ENCODE data around the gene ENAH.
A peak's percentile ranks its signal among the peaks of the same experiment; 100 is the strongest.
"Not testable (repeated sequence)": the region's sequence is repeated elsewhere in the genome, so short reads cannot be mapped to it uniquely, and the experiment has no call there.

The ENAH gene

GRCh38 chr1:225473676-225474438 lies 179.1 kb downstream of the ENAH start:
- not testable (repeated sequence) for DNase-seq; ATAC-seq (replicated peaks); H3K36me3 Mint-ChIP-seq (ENCODE audit: insufficient read depth); H3K27me3 Mint-ChIP-seq; H3K9me3 Mint-ChIP-seq
- peaks cover 28 to 38% of the 10 kb centered on the region in 2 donors for H3K4me1 Mint-ChIP-seq (ENCODE audit: low read depth in 2 of 2)
- H3K4me3 Mint-ChIP-seq, result peak overlapping the region; percentile 49 to 54
- H3K27ac Mint-ChIP-seq, result peak overlapping the region; percentile 46 to 70

DNA sequence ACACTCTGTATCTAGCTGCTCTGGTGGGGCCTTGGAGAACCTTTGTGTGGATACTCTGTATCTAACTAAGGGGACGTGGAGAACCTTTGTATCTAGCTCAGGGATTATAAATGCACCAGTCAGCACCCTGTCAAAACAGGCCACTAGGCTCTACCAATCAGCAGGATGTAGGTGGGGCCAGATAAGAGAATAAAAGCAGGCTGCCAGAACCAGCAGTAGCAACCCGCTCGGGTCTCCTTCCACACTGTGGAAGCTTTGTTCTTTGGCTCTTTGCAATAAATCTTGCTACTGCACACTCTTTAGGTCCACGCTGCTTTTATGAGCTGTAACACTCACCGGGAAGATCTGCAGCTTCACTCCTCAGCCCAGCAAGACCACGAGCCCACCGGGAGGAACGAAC lies 179.7 kb downstream of the ENAH start:
- not testable (repeated sequence) for H3K27me3 Mint-ChIP-seq; ATAC-seq (replicated peaks); DNase-seq; H3K36me3 Mint-ChIP-seq (ENCODE audit: insufficient read depth); H3K9me3 Mint-ChIP-seq
- Mint-ChIP-seq H3K27ac (peak overlapping the region in 1 of 2 donors; percentile 41), H3K4me1 (ENCODE audit: low read depth in 2 of 2) (peaks cover 33 to 44% of the 10 kb centered on the region in 2 donors), H3K4me3 (peak overlapping the region; percentile 49 to 54)

GRCh38 chr1:225471453-225472301 lies 181.2 kb downstream of the ENAH start:
- Mint-ChIP-seq H3K9me3 (no peaks in the 10 kb centered on the region), H3K27ac (peak overlapping the region in 1 of 2 donors; percentile 27), H3K4me1 (ENCODE audit: low read depth in 2 of 2) (peaks cover 30 to 46% of the 10 kb centered on the region in 2 donors), H3K27me3 (no peaks in the 10 kb centered on the region), H3K4me3 (no peak overlapping the region), H3K36me3 (ENCODE audit: insufficient read depth) (peaks cover 11% of the 10 kb centered on the region)
- DNase-seq, result no peak
- ATAC-seq (replicated peaks), result no peak

GRCh38 chr1:225471109-225471452 lies 181.8 kb downstream of the ENAH start:
- ATAC-seq (replicated peaks) (no peak), DNase-seq (no peak)
- Mint-ChIP-seq H3K27ac (peak overlapping the region in 1 of 2 donors; percentile 27), H3K9me3 (no peaks in the 10 kb centered on the region), H3K36me3 (ENCODE audit: insufficient read depth) (peaks cover 11% of the 10 kb centered on the region), H3K4me3 (no peak overlapping the region), H3K4me1 (ENCODE audit: low read depth in 2 of 2) (peaks cover 32 to 46% of the 10 kb centered on the region in 2 donors), H3K27me3 (no peaks in the 10 kb centered on the region)

GRCh38 chr1:225470211-225471108 lies 182.5 kb downstream of the ENAH start:
- peaks cover 37 to 52% of the 10 kb centered on the region in 2 donors for H3K4me1 Mint-ChIP-seq (ENCODE audit: low read depth in 2 of 2)

DNA sequence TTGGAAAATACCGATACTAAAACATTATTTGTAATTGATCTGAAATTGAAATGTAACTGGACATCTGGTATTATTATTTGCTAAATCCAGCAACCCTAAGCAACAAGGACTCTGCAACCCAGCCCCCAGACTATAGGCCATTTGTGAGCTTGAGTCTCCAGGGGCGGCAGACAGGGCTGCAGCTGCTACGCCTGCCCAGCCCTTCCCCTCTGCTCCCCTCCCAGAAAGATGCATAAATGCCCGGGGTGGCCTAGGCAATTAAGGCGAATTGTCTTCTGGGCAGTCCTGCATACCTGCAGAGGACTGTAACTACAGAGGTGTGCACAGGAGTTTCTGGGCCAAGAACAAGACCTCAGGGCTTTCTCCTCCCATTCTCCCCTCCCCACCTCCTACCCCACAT lies 183.9 kb downstream of the ENAH start:
- Mint-ChIP-seq H3K36me3 (ENCODE audit: insufficient read depth) (peaks cover 11% of the 10 kb centered on the region), H3K4me3 (peak overlapping the region; percentile 92 to 93), H3K27ac (peak overlapping the region; percentile 97 to 99), H3K27me3 (no peaks in the 10 kb centered on the region), H3K9me3 (no peaks in the 10 kb centered on the region), H3K4me1 (ENCODE audit: low read depth in 2 of 2) (peaks cover 37 to 49% of the 10 kb centered on the region in 2 donors)
- no peak for DNase-seq
- ATAC-seq (replicated peaks), result no peak

More at GRCh38 chr1:225470211-225471108, 182.5 kb downstream of the ENAH start:
- DNase-seq (no peak), ATAC-seq (replicated peaks) (no peak)
- Mint-ChIP-seq H3K36me3 (ENCODE audit: insufficient read depth) (peaks cover 11% of the 10 kb centered on the region), H3K27ac (peak overlapping the region in 1 of 2 donors; percentile 97), H3K27me3 (no peaks in the 10 kb centered on the region), H3K9me3 (no peaks in the 10 kb centered on the region), H3K4me3 (no peak overlapping the region)

- H3K27ac Mint-ChIP-seq, result peak overlapping the region; percentile 97 to 99
- no peaks in the 10 kb centered on the region for H3K27me3 Mint-ChIP-seq
- H3K4me3 Mint-ChIP-seq, result peak overlapping the region; percentile 92 to 93
- peaks cover 11% of the 10 kb centered on the region for H3K36me3 Mint-ChIP-seq (ENCODE audit: insufficient read depth)
- ATAC-seq (replicated peaks), result no peak
- peak in 1 of 3 experiments; percentile 15 for DNase-seq
- no peaks in the 10 kb centered on the region for H3K9me3 Mint-ChIP-seq
- H3K4me1 Mint-ChIP-seq (ENCODE audit: low read depth in 2 of 2), result peaks cover 37 to 53% of the 10 kb centered on the region in 2 donors
These were observed 184.5 kb downstream of the ENAH start for GRCh38 chr1:225468270-225469020.

DNA sequence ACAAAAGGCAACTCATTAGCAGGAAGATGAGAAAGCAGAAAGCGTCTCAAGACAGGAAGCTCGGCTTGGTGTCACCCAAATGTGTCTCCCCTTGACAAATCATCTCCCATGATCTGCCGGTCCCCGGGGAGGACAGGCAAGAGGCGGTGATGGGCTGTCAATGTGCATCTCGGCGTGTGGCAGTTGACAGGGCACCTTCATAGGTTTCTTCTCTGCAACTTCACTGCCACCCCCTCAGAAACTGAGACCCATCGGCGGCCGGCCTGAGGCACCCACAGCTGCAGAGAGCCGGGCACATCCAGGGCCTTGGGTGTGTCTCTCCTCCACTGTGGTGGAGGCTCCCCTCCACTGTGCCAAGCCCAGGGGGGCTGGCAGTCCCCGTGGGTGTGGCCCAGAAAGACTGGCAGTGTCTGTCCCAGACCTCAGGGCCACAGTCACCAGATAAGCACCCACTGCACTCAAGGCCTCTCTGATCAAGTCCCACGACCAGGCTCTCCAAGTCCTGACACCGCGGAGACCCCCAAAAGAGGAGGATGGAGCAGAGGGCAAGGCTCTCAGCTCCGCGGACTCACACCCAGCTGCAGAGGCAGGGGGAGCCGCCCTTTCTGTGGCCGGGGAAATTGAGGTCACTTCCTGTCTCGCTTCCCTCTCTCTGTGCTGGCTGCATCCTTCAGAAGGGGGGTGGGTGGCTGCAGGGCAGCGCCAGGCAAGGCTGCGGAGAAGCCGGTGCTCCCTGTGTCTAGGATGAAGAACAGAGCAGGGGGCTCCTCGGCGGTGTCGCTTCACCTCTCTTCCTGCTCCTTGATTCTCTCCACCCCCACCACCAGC lies 185.5 kb downstream of the ENAH start:
- DNase-seq (peak; percentile 75 to 79 (median 75)), ATAC-seq (replicated peaks) (peak; percentile 87)
- H3K4me1 Mint-ChIP-seq (ENCODE audit: low read depth in 2 of 2), result peaks cover 38 to 55% of the 10 kb centered on the region in 2 donors
- no peaks in the 10 kb centered on the region for H3K9me3 Mint-ChIP-seq
- peak overlapping the region; percentile 97 to 99 for H3K27ac Mint-ChIP-seq
- peak overlapping the region; percentile 92 to 93 for H3K4me3 Mint-ChIP-seq
- H3K27me3 Mint-ChIP-seq, result no peaks in the 10 kb centered on the region
- H3K36me3 Mint-ChIP-seq (ENCODE audit: insufficient read depth), result peaks cover 9% of the 10 kb centered on the region

DNA sequence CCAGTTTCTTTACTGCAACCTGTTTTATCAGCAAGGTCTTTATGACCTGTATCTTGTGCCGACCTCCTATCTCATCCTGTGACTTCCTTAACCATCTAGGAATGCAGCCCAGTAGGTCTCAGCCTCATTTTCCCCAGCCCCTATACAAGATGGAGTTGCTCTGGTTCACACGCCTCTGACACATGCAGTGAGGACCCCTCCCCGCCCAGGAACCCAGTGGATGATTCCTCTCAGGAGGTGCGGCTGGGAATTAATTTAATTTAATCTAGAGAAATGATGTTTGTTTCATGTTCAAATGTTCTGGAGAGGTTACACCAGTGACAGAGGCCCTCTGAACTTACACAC lies 186.1 kb downstream of the ENAH start:
- H3K27ac Mint-ChIP-seq, result peak overlapping the region; percentile 97 to 99
- peak overlapping the region; percentile 92 to 93 for H3K4me3 Mint-ChIP-seq
- no peak for ATAC-seq (replicated peaks)
- no peak for DNase-seq
- no peaks in the 10 kb centered on the region for H3K27me3 Mint-ChIP-seq
- H3K9me3 Mint-ChIP-seq, result no peaks in the 10 kb centered on the region
- H3K36me3 Mint-ChIP-seq (ENCODE audit: insufficient read depth), result peaks cover 7% of the 10 kb centered on the region
- peaks cover 42 to 59% of the 10 kb centered on the region in 2 donors for H3K4me1 Mint-ChIP-seq (ENCODE audit: low read depth in 2 of 2)

DNA sequence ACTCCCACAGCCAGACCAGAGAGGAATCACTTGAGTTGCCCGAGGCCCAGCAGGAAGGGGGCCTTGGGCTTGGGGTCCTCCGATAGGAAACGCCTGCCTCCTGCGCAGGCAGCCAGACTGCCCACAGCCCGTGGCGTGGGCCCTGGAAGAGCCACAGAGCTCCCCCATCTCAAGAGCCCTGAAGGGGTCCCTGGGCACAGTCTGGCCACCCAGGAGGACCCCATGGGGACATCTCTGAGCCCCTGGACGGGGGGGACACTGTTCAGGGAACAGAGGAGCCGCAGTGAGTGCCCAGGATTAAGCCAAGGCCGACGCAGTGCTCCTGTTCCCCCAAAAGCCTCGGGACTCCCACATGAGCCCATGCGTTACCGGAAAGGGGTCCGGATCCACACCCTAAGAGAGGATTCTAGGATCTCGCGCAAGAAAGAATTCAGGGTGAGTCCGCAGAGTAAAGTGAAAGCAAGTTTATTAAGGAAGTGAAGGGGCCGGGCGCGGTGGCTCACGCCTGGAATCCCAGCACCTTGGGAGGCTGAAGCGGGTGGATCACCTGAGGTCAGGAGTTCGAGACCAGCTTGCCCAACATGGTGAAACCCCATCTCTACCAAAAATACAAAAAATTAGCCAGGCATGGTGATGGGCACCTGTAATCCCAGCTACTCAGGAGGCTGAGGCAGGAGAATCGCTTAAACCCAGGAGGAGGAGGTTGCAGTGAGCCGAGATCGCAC lies 187.0 kb downstream of the ENAH start:
- H3K9me3 Mint-ChIP-seq, result no peaks in the 10 kb centered on the region
- peaks cover 45 to 65% of the 10 kb centered on the region in 2 donors for H3K4me1 Mint-ChIP-seq (ENCODE audit: low read depth in 2 of 2)
- DNase-seq (no peak), ATAC-seq (replicated peaks) (no peak)
- H3K36me3 Mint-ChIP-seq (ENCODE audit: insufficient read depth), result peaks cover 7% of the 10 kb centered on the region
- no peaks in the 10 kb centered on the region for H3K27me3 Mint-ChIP-seq
- peak overlapping the region; percentile 92 to 93 for H3K4me3 Mint-ChIP-seq
- peak overlapping the region; percentile 97 to 99 for H3K27ac Mint-ChIP-seq

Measured in effector memory CD8-positive, alpha-beta T cell (primary cell).